OCI-LY7 (cell line): Measurements from ENCODE around the gene TNS2. TPM values are rescaled to one million over a fixed set of nuclear protein-coding genes. Genes with fewer than 3 reads are reported as not detected.

Experiments
- BruUV-seq: library from RNA; stranded (reverse); fragments of 400-500 nt; replicated peaks from 2 replicates; lab custom pipeline; 2021; lab: Mats Ljungman, UMichigan
- CTCF ChIA-PET: fragments of 300-600 bp; sonication (Branson Sonifier 250); formaldehyde crosslinking; loops from one replicate; lab custom pipeline; 2022; ENCODE audit warnings: antibody characterized with exemption; ENCODE audit not compliant: unreplicated experiment; lab: Charles Lee
- POLR2A ChIA-PET: fragments of 300-600 bp; sonication (Branson Sonifier 250); formaldehyde crosslinking; loops from one replicate; lab custom pipeline; 2022; ENCODE audit warnings: antibody characterized with exemption; lab: Charles Lee
- DNase-seq: peaks from one replicate; pipeline ENCODE4 v3.0.0-alpha.2; 2015; ENCODE audit warnings: low spot score
- H2AFZ ChIP-seq: fragments of 200-600 bp; sonication (generic), shearing (Covaris generic); 2 replicates; pipeline ENCODE4 v1.6.1; 2014; ENCODE audit warnings: mild to moderate bottlenecking, antibody characterized with exemption, low read length, moderate library complexity
- H3K27ac ChIP-seq: fragments of 200-600 bp; sonication (generic); 2 replicates; pipeline ENCODE4 v1.5.1; 2014; ENCODE audit warnings: mixed run types, low read depth, mild to moderate bottlenecking, moderate library complexity, low read length, inconsistent platforms; ENCODE audit not compliant: poor library complexity, severe bottlenecking
- H3K36me3 ChIP-seq: fragments of 200-600 bp; sonication (generic); 2 replicates; pipeline ENCODE4 v1.6.1; 2014; ENCODE audit warnings: mild to moderate bottlenecking, antibody characterized with exemption, low read length, moderate library complexity, mixed read lengths; ENCODE audit not compliant: insufficient read depth
- H3K4me1 ChIP-seq: fragments of 200-600 bp; sonication (generic); 2 replicates; pipeline ENCODE4 v1.5.1; 2014; ENCODE audit warnings: mild to moderate bottlenecking, low read length; ENCODE audit not compliant: insufficient read depth, poor library complexity, severe bottlenecking
- H3K4me2 ChIP-seq: fragments of 200-600 bp; sonication (generic); 2 replicates; pipeline ENCODE4 v1.6.1; 2014; ENCODE audit warnings: mild to moderate bottlenecking, low read length
- H3K4me3 ChIP-seq: fragments of 200-600 bp; sonication (generic); 2 replicates; pipeline ENCODE4 v1.5.1; 2014; ENCODE audit warnings: mild to moderate bottlenecking, low read depth, low read length; ENCODE audit not compliant: poor library complexity, severe bottlenecking
- H3K79me2 ChIP-seq: fragments of 200-600 bp; sonication (generic); 2 replicates; pipeline ENCODE4 v1.6.1; 2016; ENCODE audit warnings: low read depth, mild to moderate bottlenecking, low read length, moderate library complexity, mixed read lengths; ENCODE audit not compliant: insufficient read depth
- H3K9me2 ChIP-seq: fragments of 200-600 bp; sonication (generic); 2 replicates; pipeline ENCODE4 v1.6.1; 2016; ENCODE audit warnings: mild to moderate bottlenecking, low read length, mixed read lengths; ENCODE audit not compliant: insufficient read depth
- H3K9me3 ChIP-seq: fragments of 200-600 bp; sonication (generic); 2 replicates; pipeline ENCODE4 v1.6.1; 2014; ENCODE audit warnings: mild to moderate bottlenecking, mixed run types, low read length, mixed read lengths
- H4K20me1 ChIP-seq: fragments of 200-600 bp; sonication (generic); 2 replicates; pipeline ENCODE4 v1.6.1; 2014; ENCODE audit warnings: mild to moderate bottlenecking, antibody characterized with exemption, low read length, moderate library complexity, mixed read lengths; ENCODE audit not compliant: insufficient read depth
- EZH2phosphoT487 ChIP-seq: fragments of 200-600 bp; sonication (generic); IDR thresholded peaks from 2 replicates; pipeline ENCODE4 v1.6.1; 2018; ENCODE audit warnings: low read depth, borderline replicate concordance, mild to moderate bottlenecking, mixed run types, antibody characterized with exemption, low read length, moderate library complexity, mixed read lengths
- intact Hi-C: fragments of 100-400 bp; cut with micrococcal nuclease; formaldehyde crosslinking; loops from one replicate; pipeline ENCODE4 v1.10.0; 2022; ENCODE audit not compliant: unreplicated experiment
- total RNA-seq, 2 experiments: library from RNA; depleted of rRNA in 1 of 2; stranded (reverse); fragments of >200 nt in 1 of 2; shearing (Covaris generic) in 1 of 2; gene quantifications; 2 replicates each; pipeline ENCODE4 v1.2.3, GENCODE V29; 2014 to 2022
- TF ChIP-seq, protein P1 (sequence below): fragments of 200-600 bp; sonication (generic); conservative IDR thresholded peaks from 2 replicates; pipeline ENCODE4 v1.5.1; 2014; ENCODE audit warnings: mild to moderate bottlenecking, antibody characterized with exemption, low read length, moderate library complexity, mixed read lengths

The TNS2 gene
- total RNA-seq, 2 experiments from 2014 or later, result 0.25 to 1.6 TPM

DNA sequence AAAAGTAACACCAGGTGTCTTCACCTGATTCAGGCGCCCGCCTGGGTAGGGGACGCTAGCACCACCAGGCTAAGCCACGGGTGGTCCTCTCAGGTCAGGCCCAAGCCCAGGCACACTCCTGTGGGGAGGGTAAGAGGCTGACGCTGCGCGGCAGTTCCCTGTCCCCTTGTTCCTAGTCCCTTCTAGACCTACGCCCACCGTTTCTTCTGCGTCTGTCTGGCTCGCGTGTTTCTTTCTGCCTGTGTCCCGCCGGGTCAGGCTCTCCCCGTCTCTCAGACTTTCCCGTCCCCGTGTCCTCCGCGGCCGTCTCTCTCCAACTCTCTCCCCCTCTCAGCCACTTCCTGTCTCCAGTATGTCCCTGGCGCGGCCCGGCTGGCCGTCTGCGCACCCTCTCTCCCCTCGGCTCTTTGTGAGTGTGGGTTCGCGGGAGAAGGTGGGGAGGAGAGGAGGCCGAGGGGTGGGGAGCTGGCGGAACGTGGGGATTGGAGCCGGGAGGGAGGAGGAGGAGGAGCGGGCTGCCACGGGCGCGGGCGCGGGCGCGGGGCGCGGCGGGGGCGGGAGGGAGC lies 3.1 kb upstream of the TNS2 start:
- Histone ChIP-seq H3K79me2 (no peaks in the 10 kb centered on the region), H3K36me3 (peaks cover 11% of the 10 kb centered on the region), H2AFZ (peak overlapping the region; percentile 70), H3K4me2 (peak overlapping the region; percentile 93), H3K4me1 (peaks cover 19% of the 10 kb centered on the region), H3K9me3 (no peaks in the 10 kb centered on the region), H3K4me3 (peak overlapping the region; percentile 74), H3K27ac (no peak overlapping the region), H3K9me2 (no peaks in the 10 kb centered on the region), H4K20me1 (no peaks in the 10 kb centered on the region)
- TF ChIP-seq, protein P1, sequence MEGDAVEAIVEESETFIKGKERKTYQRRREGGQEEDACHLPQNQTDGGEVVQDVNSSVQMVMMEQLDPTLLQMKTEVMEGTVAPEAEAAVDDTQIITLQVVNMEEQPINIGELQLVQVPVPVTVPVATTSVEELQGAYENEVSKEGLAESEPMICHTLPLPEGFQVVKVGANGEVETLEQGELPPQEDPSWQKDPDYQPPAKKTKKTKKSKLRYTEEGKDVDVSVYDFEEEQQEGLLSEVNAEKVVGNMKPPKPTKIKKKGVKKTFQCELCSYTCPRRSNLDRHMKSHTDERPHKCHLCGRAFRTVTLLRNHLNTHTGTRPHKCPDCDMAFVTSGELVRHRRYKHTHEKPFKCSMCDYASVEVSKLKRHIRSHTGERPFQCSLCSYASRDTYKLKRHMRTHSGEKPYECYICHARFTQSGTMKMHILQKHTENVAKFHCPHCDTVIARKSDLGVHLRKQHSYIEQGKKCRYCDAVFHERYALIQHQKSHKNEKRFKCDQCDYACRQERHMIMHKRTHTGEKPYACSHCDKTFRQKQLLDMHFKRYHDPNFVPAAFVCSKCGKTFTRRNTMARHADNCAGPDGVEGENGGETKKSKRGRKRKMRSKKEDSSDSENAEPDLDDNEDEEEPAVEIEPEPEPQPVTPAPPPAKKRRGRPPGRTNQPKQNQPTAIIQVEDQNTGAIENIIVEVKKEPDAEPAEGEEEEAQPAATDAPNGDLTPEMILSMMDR, result no peak
- TF ChIP-seq EZH2phosphoT487, result no peak
- DNase-seq, result peak; percentile 46
- ChIA-PET POLR2A (interaction anchor here (1.2 to 1.3 kb wide), 2 partner anchors 20 to 51 kb away, joined by 3 to 4 read pairs; partner anchors contain the start of gene IGFBP6), CTCF (interaction anchor here (0.6 to 1.4 kb wide), 2 partner anchors 32 to 983 kb away, joined by 4 to 6 read pairs; partner anchors contain the start of gene SPRYD3)
- intact Hi-C loops, result no loop called here
- no TSS peak for BruUV-seq

DNA sequence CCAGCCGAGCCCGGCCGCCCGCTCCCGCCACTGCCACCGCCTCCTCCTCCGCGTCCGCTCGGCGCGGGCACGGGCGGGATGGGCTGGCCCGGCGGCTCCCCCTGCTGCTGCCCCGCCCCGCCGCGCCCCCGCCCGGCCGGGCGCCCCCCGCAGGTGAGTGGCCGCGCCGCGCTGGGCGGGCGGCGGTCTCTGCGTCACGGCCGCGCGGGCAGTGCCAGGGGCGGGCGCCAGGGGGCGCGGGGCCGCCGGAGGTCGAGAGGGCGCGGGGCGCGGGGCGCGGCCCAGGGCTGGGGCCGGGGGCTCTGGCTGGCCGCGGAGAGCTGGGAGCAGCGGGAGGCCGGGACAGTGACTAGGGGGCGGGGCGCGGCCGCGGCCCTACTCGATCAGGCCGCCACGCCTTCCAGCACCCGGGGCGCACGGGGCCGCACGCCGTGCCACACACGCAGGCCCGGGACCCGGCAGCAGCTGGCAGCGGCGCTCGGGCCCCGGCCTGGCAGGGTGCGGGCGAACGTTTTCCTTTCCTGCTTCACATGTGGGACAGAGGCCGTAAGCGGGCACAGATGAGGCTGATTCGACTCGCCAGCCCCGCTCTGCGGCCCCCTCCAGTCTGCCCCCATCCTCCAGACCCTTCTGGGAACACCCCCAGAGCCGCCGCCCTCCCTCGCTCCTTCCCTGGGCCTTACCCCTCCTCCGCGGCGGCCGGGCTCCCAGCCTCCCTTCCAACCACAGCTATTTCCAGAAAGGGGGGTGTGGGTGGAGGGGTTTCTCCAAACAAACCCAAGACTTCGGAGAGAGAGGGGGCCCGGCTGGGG lies 2.4 kb upstream of the TNS2 start:
- BruUV-seq, result no TSS peak
- DNase-seq, result peak; percentile 74
- no peaks in the 10 kb centered on the region for H3K9me2 ChIP-seq
- H3K4me2 ChIP-seq, result peak overlapping the region; percentile 93
- ChIA-PET POLR2A (interaction anchor here (1.2 to 1.3 kb wide), 2 partner anchors 18 to 50 kb away, joined by 3 to 4 read pairs; partner anchors contain the start of gene IGFBP6), CTCF (interaction anchor here (0.6 to 1.4 kb wide), 3 partner anchors 32 to 983 kb away, joined by 4 to 6 read pairs (median 5); partner anchors contain the start of gene SPRYD3)
- no peak overlapping the region for H3K27ac ChIP-seq
- intact Hi-C loops, result no loop called here
- H3K36me3 ChIP-seq, result peaks cover 6% of the 10 kb centered on the region
- no peaks in the 10 kb centered on the region for H4K20me1 ChIP-seq
- H3K79me2 ChIP-seq, result no peaks in the 10 kb centered on the region
- H3K4me1 ChIP-seq, result peaks cover 19% of the 10 kb centered on the region
- TF ChIP-seq, protein P1, result no peak
- TF ChIP-seq EZH2phosphoT487, result no peak
- H3K4me3 ChIP-seq, result peak overlapping the region; percentile 74
- peak overlapping the region; percentile 63 for H2AFZ ChIP-seq
- H3K9me3 ChIP-seq, result no peaks in the 10 kb centered on the region
